GM18508 (cell line): ENCODE data around the gene ART4.

Experiments
- ATAC-seq: cut with Tn5 transposase; IDR thresholded peaks from one replicate; pipeline ENCODE4 v1.9.1; 2021; ENCODE audit warnings: moderate number of reproducible peaks; ENCODE audit not compliant: insufficient read depth, unreplicated experiment

ART4 gene, protein sequence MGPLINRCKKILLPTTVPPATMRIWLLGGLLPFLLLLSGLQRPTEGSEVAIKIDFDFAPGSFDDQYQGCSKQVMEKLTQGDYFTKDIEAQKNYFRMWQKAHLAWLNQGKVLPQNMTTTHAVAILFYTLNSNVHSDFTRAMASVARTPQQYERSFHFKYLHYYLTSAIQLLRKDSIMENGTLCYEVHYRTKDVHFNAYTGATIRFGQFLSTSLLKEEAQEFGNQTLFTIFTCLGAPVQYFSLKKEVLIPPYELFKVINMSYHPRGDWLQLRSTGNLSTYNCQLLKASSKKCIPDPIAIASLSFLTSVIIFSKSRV

DNA sequence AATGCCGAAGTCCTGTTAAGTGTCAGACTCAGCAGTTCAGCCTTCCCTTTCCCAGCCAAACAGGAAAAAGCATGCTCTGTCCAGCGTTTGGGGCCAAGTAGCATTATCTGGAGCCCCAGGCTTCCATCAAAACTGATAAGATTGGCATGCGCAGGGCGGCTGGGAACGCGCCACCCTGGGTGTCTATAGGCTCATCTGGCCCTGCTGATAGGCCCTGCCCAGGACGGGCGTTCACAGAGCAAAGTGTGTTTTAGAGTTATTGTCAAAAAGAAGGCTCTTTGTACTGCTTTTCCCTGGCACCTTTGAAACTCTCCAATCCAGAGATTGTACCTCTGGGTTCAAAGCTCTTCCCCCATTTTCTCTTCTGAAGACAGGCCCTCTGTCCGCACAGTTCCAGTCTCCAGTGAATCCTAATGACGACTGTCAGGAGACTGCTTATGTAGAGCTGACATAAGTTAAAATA lies at the start of gene ART4:
TSS of gene ART4 (minus strand) at position 102 of the 463 bp plus-strand sequence. CDS start 413 bp downstream, outside the sequence.
- no peak for ATAC-seq

DNA sequence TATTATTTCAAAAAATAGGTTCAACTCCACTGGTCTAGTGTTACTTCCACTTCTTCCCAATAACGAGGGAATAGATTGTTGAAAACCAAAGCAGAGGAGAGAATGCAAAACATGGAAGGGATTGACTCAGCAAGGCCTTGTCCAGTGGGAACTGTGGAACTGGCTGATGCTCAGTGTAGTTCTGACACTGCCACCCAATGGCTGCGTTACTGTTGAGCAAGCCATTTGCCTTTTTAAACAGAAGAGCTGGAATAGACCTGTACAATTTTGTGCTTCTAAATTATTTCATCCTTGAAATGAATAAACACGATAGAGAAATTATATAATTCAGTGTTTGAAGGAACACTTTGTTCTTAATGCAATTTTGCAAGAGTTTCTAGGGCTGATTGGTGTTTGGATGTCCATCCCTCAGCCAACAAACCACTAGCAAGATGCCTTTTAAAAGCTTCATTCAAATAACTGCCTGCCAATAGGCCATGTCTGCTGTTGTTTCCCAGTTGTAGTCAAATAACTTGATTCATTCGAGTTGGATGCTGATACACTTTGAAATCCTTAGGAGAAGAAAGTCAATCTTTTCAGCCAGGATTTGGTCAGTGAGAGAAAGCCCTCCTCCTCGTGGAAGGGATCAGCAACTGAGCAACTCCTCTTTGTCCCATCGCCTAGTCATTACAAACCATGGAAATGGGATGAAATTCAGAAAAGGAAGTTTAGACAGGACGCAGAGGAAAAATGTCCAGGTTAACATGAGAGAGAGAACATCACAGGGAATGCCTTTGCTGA lies 49.6 kb upstream of the ART4 start:
- no peak for ATAC-seq

DNA sequence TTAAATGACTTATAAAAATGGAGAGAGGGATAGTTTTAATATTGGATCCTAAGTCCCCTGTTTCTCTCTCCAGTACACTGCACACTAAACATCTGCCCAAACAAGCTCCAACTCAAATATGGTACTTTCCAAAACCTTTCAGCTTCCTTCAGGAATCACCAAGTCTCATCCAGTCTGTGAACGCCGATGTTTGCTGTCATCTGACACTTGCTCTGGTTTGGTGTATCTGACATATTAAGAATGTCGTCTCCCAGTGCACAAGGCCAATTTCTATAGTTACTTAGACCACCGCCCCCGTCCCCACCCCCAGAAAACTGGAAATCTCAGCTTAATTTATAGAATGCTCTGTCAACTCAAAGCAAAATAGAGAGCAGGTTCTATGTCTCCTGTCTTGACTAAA lies 47.4 kb upstream of the ART4 start:
- ATAC-seq: no peak

DNA sequence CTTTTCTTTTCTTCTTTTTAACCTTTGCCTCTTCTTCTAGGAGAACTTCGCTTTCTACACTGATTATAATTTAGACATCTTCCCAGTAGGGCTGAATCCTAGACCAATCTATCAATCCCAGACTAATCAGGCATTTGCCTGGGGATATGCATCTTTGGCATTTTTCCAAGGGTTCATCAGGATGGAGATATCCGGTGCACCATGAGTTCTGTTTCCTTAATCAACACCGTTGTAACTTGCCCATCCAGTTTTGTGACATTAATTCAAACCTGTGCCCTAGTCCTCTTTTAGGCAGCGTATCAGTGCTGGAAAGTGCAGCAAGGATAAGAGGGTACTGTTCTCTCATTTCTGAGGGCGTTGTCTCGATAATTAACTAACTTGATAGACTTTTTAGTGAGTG lies 42.9 kb upstream of the ART4 start:
- ATAC-seq: no peak

DNA sequence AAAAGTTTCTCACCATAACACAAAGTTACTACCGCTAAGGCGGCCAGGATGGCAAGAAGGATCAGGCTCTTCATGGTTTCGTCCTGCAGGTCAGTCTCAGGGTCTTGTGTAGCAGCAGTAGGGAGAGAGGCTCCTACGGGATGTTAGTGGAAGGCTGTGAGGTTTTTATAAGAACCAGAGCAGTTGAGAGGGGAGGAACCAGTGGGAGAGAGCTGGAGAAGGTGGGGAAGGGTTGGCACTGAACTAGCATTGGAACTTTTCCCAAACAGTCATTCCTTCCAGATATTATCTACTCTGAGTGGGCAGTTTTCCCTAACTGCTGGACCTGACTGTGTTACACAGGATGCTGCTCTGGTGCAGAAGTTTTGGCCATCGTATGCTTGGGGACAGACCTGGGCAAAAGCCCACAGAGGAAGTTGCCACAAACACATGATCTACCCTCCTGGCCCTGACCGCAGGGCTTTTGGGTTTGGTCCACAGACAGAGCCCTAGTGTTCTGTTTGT lies 42.4 kb upstream of the ART4 start, which contains the start of gene MGP:
TSS of gene MGP (minus strand) at position 137 of the 504 bp plus-strand sequence. CDS start at position 74, 63 bp downstream.
- no peak for ATAC-seq

DNA sequence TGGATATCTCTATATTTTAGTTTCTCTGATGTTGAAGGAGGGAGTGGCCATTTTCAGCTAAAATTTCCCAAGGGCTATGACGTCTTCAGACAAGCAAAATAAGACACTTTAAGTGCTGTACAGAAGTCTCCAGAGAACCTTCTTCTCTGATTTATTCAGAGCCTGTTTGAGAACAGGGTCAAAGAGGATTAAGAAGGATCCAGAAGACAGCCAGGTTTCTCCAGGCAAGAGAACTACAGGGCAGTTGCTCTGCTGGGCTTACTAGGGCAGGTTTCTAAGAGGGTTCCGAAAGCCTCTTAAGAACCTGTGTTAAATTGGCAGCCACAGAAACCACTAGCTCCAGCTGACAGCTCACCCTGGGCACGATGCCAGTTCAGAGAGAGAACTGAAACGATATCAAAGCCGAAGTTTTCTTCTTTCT lies 41.1 kb upstream of the ART4 start:
- ATAC-seq: peak; percentile 92

DNA sequence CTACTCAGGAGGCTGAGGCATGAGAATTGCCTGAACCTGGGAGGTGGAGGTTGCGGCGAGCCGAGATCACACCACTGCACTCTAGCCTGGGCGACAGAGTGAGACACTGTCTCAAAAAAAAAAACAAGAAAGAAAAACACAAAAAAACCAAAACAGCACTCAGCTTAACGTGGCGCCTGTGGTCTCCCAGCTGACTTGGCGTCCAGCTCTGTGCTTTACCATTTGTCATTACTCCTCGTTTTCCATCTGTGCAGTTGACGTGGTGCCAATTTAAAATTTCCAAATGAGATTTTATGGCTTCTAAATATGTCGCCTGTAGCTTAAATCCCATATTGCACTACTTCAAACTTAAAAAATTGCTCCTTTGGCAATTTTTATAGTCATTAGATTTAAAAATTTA lies 40.4 kb upstream of the ART4 start:
- ATAC-seq: no peak

DNA sequence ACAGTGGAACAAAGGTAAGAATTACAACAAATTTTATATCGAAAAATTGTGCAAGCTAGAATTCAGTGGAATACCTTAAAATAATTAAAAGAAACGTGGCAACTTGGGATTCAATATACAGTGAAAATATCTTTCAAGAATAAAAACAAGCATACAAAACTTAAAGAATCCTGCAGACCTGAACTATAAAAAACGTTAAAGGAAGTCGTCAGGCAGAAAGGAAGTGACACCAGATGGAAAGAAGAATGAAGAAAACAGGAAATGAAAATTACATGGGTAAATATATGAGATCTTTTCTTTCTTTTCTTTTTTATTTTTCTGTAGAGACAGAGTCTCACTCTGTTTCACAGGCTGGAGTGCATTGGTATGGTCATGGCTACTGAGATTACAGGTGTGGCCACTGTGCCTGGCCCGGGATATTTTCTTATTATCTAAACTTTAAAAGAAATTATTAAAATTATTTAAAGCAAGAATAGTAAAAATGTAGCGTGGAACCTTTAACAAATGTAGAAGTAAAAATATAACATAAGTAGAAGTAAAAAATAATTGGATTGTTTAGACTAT lies 37.6 kb upstream of the ART4 start:
- ATAC-seq: no peak

DNA sequence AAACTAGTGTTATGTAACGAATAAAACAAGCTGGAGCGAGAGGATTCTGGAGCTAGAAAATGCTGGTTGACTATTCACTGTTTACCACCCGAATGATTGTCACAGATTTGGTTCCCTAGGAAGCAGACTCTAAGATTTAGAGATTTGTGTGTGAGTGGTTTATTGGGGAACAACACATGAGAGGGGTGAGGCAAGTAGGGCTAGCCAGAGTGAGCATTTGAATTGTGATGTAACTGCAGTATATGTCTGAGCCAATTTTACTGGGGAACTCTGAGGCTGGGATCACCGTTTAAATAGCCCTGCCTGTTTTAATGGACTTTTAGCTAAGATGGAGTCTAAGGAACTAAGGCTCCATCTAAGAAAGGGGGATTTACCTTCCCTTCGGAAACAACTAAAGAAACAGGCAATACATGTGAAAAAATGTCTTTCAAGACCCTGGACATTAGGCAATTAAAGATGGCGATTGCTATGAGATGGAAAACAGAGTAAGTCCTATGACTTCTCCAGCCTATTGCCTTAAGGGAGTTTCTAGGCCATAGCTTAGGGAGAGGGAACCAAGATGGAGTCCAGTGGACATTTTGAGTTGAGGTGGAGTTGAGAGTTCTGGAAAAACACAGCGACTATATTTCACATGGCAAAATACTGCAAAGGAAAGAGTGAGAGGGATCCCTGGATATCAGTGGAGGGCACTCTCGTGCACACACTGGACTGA lies 36.1 kb upstream of the ART4 start:
- ATAC-seq: no peak

DNA sequence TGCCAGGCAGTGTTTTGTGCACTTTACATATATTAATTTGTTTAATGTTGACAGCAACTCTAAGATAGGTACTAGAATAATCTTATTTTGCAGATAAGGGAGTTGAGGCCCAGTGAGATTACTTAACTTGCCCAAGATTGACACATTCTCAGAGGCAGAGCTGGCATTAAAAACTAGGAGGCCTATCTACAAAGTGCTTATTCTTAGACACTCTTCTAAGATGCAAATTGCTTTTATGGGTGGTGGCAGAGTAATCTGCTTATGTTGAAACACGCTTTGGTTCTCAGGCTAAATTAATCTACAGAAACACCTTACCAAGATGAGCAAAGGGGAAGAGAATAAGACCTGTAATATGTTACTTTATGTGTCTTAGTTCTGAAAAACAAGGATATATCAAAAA lies 35.2 kb upstream of the ART4 start:
- ATAC-seq: no peak

DNA sequence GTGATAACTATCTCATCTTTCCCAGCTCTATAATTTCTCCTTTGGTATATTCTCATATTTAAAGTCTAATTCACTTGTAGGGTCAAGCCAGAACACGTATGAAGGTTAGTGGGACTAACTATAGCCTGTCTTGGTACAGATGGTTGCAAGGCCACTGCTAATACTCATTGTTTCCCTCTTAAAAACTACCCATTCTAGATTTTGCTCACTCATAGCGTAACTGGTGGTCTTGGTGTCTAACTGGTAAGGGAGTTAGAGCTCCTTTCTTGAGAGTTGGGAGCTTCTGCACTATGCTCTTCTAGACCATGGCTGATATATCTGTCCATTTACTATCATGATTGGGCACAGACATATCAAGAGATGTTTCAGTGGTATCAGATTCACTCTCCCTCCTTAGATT lies 33.5 kb upstream of the ART4 start:
- ATAC-seq: no peak

DNA sequence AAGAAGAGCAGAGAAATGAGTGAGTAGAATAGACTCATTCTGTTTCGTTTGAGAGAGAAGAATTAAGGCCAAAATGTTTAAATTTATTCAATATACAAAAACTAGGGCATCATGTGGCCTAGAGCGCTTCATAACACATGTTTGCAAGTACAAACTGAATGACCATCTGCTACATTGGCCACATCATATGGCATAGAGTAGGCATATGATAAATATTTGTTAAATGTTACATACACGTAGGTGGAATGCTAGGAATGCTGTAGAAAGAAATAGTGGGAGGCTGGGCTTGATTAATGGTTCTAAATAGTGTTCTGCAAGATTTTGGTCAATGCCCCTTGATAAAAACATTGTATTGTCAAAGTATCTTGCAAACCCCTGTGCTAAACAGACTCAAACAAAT lies 31.6 kb upstream of the ART4 start:
- ATAC-seq: no peak

DNA sequence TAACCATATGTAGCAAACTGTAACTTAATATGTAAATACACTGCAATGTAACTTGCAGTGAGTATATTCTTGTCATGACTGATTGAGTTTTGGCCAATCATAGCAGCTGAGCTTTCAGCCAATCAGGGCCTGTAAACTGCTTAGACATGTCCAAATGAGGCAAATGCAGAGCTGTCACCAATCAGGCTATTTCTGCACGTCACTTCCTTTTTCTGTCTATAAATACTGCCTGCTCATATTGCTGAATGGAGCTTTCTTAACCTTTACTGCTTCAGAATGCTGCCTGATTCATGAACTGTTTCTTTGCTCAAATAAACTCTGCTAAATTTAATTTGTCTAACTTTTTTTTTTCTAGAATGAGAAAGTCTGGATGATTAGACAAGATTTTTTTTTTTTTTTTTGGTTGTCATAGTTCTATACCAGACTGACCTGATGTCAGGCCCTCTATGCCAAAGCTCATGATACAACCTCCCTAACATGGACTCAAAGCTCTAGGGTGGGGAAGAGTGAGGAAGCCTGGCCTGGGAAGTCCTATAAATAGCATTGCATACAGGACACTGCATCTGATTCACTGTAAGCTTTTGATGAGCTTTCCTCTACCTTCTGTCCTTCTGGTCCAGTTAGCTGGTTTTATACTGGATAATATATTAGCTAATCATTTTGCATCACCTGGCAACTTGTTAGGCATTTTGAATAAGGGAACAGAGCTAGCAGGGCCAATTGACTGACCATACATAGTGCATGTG lies 30.3 kb upstream of the ART4 start:
- no peak for ATAC-seq

DNA sequence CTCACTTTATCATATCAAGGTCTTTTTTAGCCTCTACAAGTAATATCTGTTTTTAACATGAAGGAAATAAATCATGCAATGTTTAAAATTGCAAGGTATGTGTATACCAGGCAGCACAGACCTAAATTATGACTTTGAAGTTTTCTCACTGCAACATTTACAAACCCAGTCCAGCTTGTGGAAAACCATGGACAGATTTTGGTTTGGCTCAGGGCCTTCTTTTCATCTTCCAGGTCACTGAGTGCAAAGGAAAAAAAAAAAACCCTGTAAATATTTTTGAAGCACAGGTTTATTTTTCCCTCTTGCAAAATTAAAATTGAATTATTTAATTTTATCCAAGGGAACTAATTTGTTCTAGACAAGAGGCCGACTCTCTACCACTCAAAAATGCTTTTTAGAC lies 28.6 kb upstream of the ART4 start:
- no peak for ATAC-seq

DNA sequence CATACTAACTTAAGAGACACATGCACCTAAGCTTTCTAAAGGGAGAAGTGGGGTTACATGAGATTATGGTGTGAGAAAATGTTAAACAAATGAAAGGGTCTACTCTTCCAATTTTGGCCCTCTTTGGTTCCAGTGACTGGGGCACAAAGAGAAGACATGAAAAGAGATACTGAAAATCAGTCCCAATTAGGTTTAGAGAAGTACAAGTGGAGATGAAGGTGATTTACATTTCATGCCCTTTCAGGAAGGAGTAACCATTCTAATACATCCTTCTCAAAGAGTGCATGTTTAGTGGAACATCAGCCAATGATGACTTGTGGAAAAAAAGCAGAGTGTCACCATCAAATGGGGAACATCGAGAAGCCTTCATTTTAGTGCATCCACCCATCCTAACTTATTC lies 27.9 kb upstream of the ART4 start:
- ATAC-seq: no peak

DNA sequence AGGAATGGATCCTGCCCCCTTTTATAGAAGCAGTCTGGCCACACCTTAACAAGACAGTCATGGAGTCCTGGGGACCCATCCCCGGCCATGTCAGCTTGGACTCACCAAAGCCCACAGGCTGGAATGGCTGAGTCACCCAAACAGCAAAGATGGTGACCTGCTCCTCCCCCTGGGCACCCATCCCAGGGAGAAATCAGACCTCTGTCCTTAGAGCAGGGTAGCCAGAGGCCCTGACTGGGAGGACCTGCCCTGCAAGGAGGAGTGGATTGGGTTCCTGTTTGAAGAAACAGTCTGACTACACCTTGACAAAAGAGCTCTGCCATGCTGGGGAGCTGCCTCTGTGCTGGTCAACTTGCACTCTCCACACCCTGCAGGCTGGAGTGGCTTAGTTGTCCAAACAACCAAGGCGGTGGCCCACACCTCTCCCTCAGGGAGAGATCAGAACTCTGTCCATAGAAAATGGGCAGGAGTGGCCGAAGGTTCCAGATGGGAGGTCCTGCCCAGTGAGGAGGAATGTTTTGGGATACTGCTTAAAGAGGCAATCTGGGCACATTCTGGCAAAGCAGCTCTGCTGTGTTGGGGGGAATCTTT lies 25.7 kb upstream of the ART4 start:
- ATAC-seq: no peak

DNA sequence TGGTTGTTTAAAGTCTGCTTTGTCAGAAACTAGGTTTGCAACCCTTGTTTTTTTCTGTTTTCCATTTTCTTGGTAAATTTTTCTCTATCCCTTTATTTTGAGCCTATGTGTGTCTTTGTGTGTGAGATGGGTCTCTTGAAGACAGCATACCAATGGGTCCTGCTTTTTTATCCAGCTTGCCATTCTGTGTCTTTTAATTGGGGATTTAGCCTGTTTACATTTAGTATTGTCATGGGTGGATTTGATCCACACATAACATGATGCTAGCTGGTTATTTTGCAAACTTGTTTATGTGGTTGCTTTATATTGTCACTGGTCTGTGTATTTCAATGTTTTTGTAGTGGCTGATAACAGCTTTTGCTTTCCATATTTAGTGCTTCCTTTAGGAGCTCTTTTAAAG lies 17.2 kb upstream of the ART4 start:
- no peak for ATAC-seq

DNA sequence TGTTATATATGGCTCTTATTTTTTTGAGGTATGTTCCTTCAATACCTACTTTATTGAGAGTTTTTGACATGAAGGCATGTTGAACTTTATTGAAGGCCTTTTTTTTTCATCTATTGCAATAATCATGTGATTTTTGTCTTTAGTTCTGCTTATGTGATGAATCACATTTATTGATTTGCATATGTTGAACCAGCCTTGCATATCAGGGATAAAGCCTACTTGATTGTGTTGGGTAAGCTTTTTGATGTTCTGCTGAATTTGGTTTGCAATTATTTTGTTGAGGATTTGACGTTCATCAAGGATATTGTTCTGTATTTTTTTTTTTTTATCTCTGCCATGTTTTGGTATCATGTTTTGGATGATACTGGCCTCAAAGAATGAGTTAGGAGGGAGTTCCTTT lies 15.2 kb upstream of the ART4 start:
- no peak for ATAC-seq

DNA sequence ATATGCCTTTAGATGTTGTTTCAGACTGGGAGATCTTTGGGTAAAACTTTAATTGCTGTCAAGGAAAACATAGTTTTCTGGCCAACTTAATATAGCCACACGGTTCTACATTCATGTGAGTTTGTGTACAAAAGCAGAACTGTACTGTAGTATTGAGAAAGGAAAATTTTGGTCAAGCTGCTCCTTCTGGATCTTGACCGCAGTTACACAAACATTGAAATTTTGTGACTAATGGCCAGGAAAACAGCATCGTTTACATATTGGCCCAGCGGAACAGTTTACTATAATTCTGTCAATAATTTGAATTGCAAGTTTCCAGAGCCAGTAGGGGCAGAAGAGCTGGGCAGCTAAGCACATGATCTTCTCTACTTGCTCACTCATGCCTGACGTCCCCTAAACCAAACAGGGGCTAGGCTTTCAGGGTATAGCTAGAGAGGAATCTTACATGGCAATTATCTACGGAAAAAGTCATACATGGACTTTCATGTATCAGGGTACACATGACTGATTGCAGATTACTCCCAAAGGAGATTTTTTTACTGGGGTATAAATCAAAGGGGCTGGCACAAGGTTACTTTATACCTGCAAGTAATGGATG lies 11.4 kb upstream of the ART4 start:
- no peak for ATAC-seq
